Trophoblast cell (in vitro differentiated cells and primary cell): ENCODE data around the gene GRM2. TPM values are rescaled to one million over a fixed set of nuclear protein-coding genes. Genes with fewer than 3 reads are reported as not detected.

Source experiments
- DNase-seq, 2 donors: peaks; one replicate each; pipeline ENCODE4 v3.0.0-alpha.2; 2016
- H2AFZ ChIP-seq: 2 replicates; pipeline ENCODE4 v1.6.1; 2013; ENCODE audit warnings: low read length, moderate library complexity, mild to moderate bottlenecking; ENCODE audit not compliant: insufficient read depth, poor library complexity
- H2AK5ac ChIP-seq: 2 replicates; pipeline ENCODE4 v1.6.1; 2013; ENCODE audit warnings: mild to moderate bottlenecking, low read length
- H2BK120ac ChIP-seq: 2 replicates; pipeline ENCODE4 v1.6.1; 2013; ENCODE audit warnings: low read length, mild to moderate bottlenecking, moderate library complexity; ENCODE audit not compliant: insufficient read depth, poor library complexity
- H2BK12ac ChIP-seq: 2 replicates; pipeline ENCODE4 v1.6.1; 2013; ENCODE audit warnings: mild to moderate bottlenecking, low read length, moderate library complexity
- H2BK5ac ChIP-seq: 2 replicates; pipeline ENCODE4 v1.6.1; 2013; ENCODE audit warnings: low read length, low read depth, moderate library complexity, mild to moderate bottlenecking; ENCODE audit not compliant: poor library complexity
- H3K14ac ChIP-seq: 2 replicates; pipeline ENCODE4 v1.6.1; 2013; ENCODE audit warnings: mild to moderate bottlenecking, low read length
- H3K18ac ChIP-seq: 2 replicates; pipeline ENCODE4 v1.6.1; 2013; ENCODE audit warnings: mild to moderate bottlenecking, low read length
- H3K23ac ChIP-seq: 2 replicates; pipeline ENCODE4 v1.6.1; 2013; ENCODE audit warnings: low read length
- H3K27ac ChIP-seq: 2 replicates; pipeline ENCODE4 v1.5.1; 2013; ENCODE audit warnings: low read depth, mild to moderate bottlenecking, inconsistent platforms, low read length, moderate library complexity
- H3K27me3 ChIP-seq: 2 replicates; pipeline ENCODE4 v1.6.1; 2013; ENCODE audit warnings: inconsistent platforms, mild to moderate bottlenecking, low read length, moderate library complexity; ENCODE audit not compliant: insufficient read depth
- H3K36me3 ChIP-seq, 2 experiments: 1 replicate in 1 of 2; 2 replicates in 1 of 2; pipeline ENCODE4 v1.6.1; 2013; ENCODE audit warnings: low read length in 2 of 2, mild to moderate bottlenecking in 2 of 2, moderate library complexity in 1 of 2; ENCODE audit not compliant: insufficient read depth in 2 of 2, control insufficient read depth in 1 of 2
- H3K4ac ChIP-seq: 2 replicates; pipeline ENCODE4 v1.6.1; 2013; ENCODE audit warnings: low read depth, mild to moderate bottlenecking, low read length, moderate library complexity
- H3K4me1 ChIP-seq, 2 experiments: 1 replicate in 1 of 2; 2 replicates in 1 of 2; pipeline ENCODE4 v1.6.1; 2013; ENCODE audit warnings: low read length in 2 of 2, mild to moderate bottlenecking in 2 of 2, moderate library complexity in 1 of 2; ENCODE audit not compliant: insufficient read depth in 2 of 2, control insufficient read depth in 1 of 2
- H3K4me2 ChIP-seq: 2 replicates; pipeline ENCODE4 v1.6.1; 2013; ENCODE audit warnings: inconsistent platforms, mild to moderate bottlenecking, low read length, moderate library complexity
- H3K4me3 ChIP-seq: 2 replicates; pipeline ENCODE4 v1.5.1; 2013; ENCODE audit warnings: mild to moderate bottlenecking, low read depth, low read length, inconsistent platforms
- H3K79me1 ChIP-seq: one replicate; pipeline ENCODE4 v1.6.1; 2013; ENCODE audit warnings: low read length
- H3K79me2 ChIP-seq: 2 replicates; pipeline ENCODE4 v1.6.1; 2013; ENCODE audit warnings: low read length, mild to moderate bottlenecking; ENCODE audit not compliant: control insufficient read depth, insufficient read depth, poor library complexity
- H3K9ac ChIP-seq: 2 replicates; pipeline ENCODE4 v1.6.1; 2013; ENCODE audit warnings: mild to moderate bottlenecking, low read length
- H3K9me3 ChIP-seq: 2 replicates; pipeline ENCODE4 v1.6.1; 2013; ENCODE audit warnings: low read depth, mild to moderate bottlenecking, control low read depth, inconsistent platforms, low read length; ENCODE audit not compliant: insufficient read depth
- H4K12ac ChIP-seq: 2 replicates; pipeline ENCODE4 v1.6.1; 2013; ENCODE audit warnings: low read depth, mild to moderate bottlenecking, low read length, moderate library complexity
- H4K8ac ChIP-seq: 2 replicates; pipeline ENCODE4 v1.6.1; 2013; ENCODE audit warnings: low read depth, mild to moderate bottlenecking, low read length, moderate library complexity
- H4K91ac ChIP-seq: one replicate; pipeline ENCODE4 v1.6.1; 2013; ENCODE audit warnings: low read depth, mild to moderate bottlenecking, low read length, moderate library complexity
- WGBS: extraction: QIAGEN DNeasy Blood & Tissue Kit; methylation state at CpG from one replicate; pipeline ENCODE4 v1.1.7; 2013; ENCODE audit warnings: missing lambda C conversion rate; ENCODE audit not compliant: insufficient read length, insufficient coverage; ENCODE audit errors: extremely low coverage; 5-methylcytosine and 5-hydroxymethylcytosine counted together
- polyA plus RNA-seq: library from polyadenylated mRNA; stranded (reverse); fragments of 200-250 nt; gene quantifications from 2 replicates; pipeline ENCODE4 v1.2.3, GENCODE V29; 2013

Gene GRM2
- polyA plus RNA-seq, result 0.11 and 0.16 TPM in 2 replicates

DNA sequence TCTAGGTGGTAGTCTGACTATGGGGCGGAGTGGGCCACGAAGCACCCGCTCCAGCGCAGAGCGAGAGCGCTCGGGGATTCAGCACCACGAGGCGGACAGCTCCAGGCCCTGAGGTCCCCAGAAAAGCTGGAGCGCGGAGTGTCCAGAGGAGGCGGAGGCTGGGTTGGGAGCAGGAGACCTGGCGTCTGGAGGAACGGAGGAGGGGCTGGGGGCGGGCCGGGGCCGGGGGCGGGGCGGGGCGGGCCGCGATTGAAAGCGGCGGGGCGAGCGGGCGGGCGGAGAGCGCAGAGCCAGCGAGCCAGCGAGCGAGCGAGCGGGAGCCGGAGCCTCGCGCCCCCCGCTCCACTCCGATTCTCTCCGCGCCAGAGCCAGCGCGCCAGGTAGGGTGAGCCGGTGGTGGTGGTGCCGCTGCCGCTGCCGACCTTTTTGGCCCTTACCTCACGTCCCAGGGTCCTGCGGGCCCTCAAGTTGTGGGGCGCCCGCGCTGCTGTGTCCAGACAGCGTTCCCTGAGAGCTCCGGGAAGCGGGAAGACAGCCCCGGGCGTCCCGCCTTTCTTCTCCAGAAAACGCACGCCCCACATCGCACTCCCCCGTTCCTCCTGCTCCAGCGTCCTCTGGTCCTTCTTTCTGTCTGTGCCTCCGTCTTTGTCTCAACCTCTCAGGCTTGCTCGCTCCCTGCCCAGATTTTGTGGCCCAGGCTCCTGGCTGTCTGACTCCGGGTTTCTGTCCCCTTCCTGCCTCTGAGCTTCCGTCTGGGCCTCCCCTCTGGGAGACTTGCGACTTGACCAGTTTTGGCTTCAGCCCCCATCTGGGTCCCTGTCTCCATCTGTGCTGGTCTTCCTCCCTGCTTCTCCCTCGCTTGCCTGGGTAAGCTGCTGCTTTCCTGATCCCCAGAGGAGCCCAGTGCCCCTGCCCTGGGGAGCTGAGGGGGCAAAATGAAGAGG is at the start of gene GRM2:
GRM2 (plus strand) TSS at position 281 of the 944 bp plus-strand sequence. CDS start 1,916 bp downstream, outside the sequence.
- H2BK12ac ChIP-seq, result no peak within 1 kb of the TSS
- H2AK5ac ChIP-seq, result no peak within 1 kb of the TSS
- H3K9me3 ChIP-seq, result peaks cover 6% of the 10 kb centered on the region
- no peak within 1 kb of the TSS for H2BK5ac ChIP-seq
- no peaks in the 10 kb centered on the region for H3K79me2 ChIP-seq
- no peak within 1 kb of the TSS for H4K12ac ChIP-seq
- H3K18ac ChIP-seq, result no peak within 1 kb of the TSS
- no peak within 1 kb of the TSS for H4K91ac ChIP-seq
- peak; percentile 57 to 80 for DNase-seq
- peak within 1 kb of the TSS; percentile 79 for H3K4me2 ChIP-seq
- H3K4ac ChIP-seq, result no peak within 1 kb of the TSS
- H3K14ac ChIP-seq, result no peak within 1 kb of the TSS
- peak within 1 kb of the TSS; percentile 51 for H3K4me3 ChIP-seq
- no peak within 1 kb of the TSS for H3K9ac ChIP-seq
- H3K27me3 ChIP-seq, result peaks cover 13% of the 10 kb centered on the region
- no peaks in the 10 kb centered on the region for H3K79me1 ChIP-seq
- no peak within 1 kb of the TSS for H4K8ac ChIP-seq
- no peaks in the 10 kb centered on the region for H3K4me1 ChIP-seq
- H2AFZ ChIP-seq, result peak within 1 kb of the TSS; percentile 50
- no peak within 1 kb of the TSS for H3K23ac ChIP-seq
- peaks cover 2 to 7% of the 10 kb centered on the region in 2 experiments for H3K36me3 ChIP-seq
- H2BK120ac ChIP-seq, result no peak within 1 kb of the TSS
- H3K27ac ChIP-seq, result no peak within 1 kb of the TSS
- no CpG with 5 or more reads among the region's 69 CpGs for WGBS

GRCh38 chr3:51657234-51657633 is 49.6 kb upstream of the GRM2 start:
- H3K27me3 ChIP-seq, result no peaks in the 10 kb centered on the region
- no CpG with 5 or more reads among the region's 3 CpGs for WGBS
- no peak overlapping the region for H2AFZ ChIP-seq

DNA sequence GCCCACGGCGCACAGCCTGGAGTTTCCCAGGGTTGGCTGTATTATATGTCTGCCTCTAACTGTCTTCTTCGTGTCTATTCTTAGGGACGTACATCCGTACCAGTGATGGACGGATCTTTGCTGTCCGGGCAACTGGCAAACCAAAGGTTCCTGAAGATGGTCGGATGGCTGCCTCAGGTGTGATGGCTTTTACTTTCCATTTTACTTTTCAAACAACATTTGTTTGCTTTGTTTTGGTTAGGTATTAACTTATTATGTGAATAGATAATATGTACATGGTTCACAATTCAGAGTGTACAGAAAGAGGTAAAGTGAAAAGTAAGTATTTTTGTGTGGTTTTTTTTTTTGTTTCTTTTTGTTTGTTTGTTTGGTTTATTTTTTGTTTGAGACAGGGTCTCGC is 46.9 kb upstream of the GRM2 start:
- Histone ChIP-seq H3K9me3 (peaks cover 1% of the 10 kb centered on the region), H4K12ac (no peak overlapping the region), H3K4me1 (no peaks in the 10 kb centered on the region), H3K27ac (no peak overlapping the region), H2BK5ac (no peak overlapping the region), H3K4me3 (no peak overlapping the region), H3K18ac (no peak overlapping the region), H2AK5ac (no peak overlapping the region), H3K27me3 (no peaks in the 10 kb centered on the region), H2BK120ac (no peak overlapping the region), H3K79me1 (no peaks in the 10 kb centered on the region), H4K91ac (no peak overlapping the region), H3K23ac (no peak overlapping the region), H2BK12ac (no peak overlapping the region), H3K4ac (no peak overlapping the region), H3K36me3 (peaks cover 21 to 35% of the 10 kb centered on the region in 2 experiments), H3K4me2 (no peak overlapping the region), H3K79me2 (no peaks in the 10 kb centered on the region), H3K14ac (no peak overlapping the region), H4K8ac (no peak overlapping the region), H2AFZ (no peak overlapping the region), H3K9ac (no peak overlapping the region)
- DNase-seq, result no peak
- WGBS, result no CpG with 5 or more reads among the region's 9 CpGs

More at GRCh38 chr3:51657234-51657633, 49.6 kb upstream of the GRM2 start:
- no peak overlapping the region for H2BK5ac ChIP-seq
- H2BK120ac ChIP-seq, result no peak overlapping the region
- H2AK5ac ChIP-seq, result no peak overlapping the region
- no peak overlapping the region for H3K9ac ChIP-seq
- H2BK12ac ChIP-seq, result no peak overlapping the region
- H3K14ac ChIP-seq, result no peak overlapping the region
- no peaks in the 10 kb centered on the region for H3K9me3 ChIP-seq
- no peak overlapping the region for H4K8ac ChIP-seq
- no peaks in the 10 kb centered on the region for H3K4me1 ChIP-seq
- no peak overlapping the region for H3K27ac ChIP-seq
- no peak overlapping the region for H3K4ac ChIP-seq
- no peak overlapping the region for H4K91ac ChIP-seq
- H3K23ac ChIP-seq, result no peak overlapping the region
- peaks cover 10 to 23% of the 10 kb centered on the region in 2 experiments for H3K36me3 ChIP-seq
- H3K18ac ChIP-seq, result no peak overlapping the region
- no peak overlapping the region for H4K12ac ChIP-seq
- no peak overlapping the region for H3K4me3 ChIP-seq
- H3K79me1 ChIP-seq, result no peaks in the 10 kb centered on the region
- no peaks in the 10 kb centered on the region for H3K79me2 ChIP-seq
- DNase-seq, result no peak
- H3K4me2 ChIP-seq, result no peak overlapping the region

DNA sequence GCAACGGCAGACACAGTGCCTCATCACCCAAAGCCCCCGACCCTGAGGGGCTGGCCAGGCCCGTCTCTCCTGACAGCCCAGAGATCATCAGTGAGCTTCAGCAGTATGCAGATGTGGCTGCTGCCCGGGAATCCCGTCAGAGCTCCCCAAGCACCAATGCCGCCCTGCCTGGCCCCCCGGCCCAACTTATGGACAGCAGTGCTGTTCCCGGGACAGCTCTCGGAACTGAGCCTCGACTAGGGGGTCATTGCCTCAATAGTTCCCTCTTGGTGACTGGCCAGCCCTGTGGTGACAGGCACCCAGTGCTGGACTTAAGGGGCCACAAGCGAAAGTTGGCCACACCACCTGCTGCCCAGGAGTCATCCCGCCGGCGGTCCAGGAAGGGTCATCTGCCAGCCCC is 44.4 kb upstream of the GRM2 start:
- H3K27me3 ChIP-seq, result no peaks in the 10 kb centered on the region
- no peak overlapping the region for H3K27ac ChIP-seq
- H4K91ac ChIP-seq, result no peak overlapping the region
- H3K9ac ChIP-seq, result no peak overlapping the region
- peaks cover 1% of the 10 kb centered on the region for H3K9me3 ChIP-seq
- H3K14ac ChIP-seq, result no peak overlapping the region
- H3K79me2 ChIP-seq, result no peaks in the 10 kb centered on the region
- no peak overlapping the region for H3K23ac ChIP-seq
- H2AFZ ChIP-seq, result no peak overlapping the region
- no peak overlapping the region for H3K18ac ChIP-seq
- H4K12ac ChIP-seq, result no peak overlapping the region
- H2BK120ac ChIP-seq, result no peak overlapping the region
- no peak overlapping the region for H2BK5ac ChIP-seq
- no peak for DNase-seq
- H4K8ac ChIP-seq, result no peak overlapping the region
- H3K4ac ChIP-seq, result no peak overlapping the region
- no peaks in the 10 kb centered on the region for H3K4me1 ChIP-seq
- no peaks in the 10 kb centered on the region for H3K79me1 ChIP-seq
- peaks cover 19 to 33% of the 10 kb centered on the region in 2 experiments for H3K36me3 ChIP-seq
- no peak overlapping the region for H2BK12ac ChIP-seq
- no peak overlapping the region for H2AK5ac ChIP-seq
- H3K4me2 ChIP-seq, result no peak overlapping the region
- no peak overlapping the region for H3K4me3 ChIP-seq
- WGBS, result no CpG with 5 or more reads among the region's 14 CpGs
